ENCODE results near the gene KLK14. TPM values are rescaled to one million over a fixed set of nuclear protein-coding genes. Genes with fewer than 3 reads are reported as not detected.

KLK14 gene
- total RNA-seq, 1 donor from 2014 or later = not detected

DNA sequence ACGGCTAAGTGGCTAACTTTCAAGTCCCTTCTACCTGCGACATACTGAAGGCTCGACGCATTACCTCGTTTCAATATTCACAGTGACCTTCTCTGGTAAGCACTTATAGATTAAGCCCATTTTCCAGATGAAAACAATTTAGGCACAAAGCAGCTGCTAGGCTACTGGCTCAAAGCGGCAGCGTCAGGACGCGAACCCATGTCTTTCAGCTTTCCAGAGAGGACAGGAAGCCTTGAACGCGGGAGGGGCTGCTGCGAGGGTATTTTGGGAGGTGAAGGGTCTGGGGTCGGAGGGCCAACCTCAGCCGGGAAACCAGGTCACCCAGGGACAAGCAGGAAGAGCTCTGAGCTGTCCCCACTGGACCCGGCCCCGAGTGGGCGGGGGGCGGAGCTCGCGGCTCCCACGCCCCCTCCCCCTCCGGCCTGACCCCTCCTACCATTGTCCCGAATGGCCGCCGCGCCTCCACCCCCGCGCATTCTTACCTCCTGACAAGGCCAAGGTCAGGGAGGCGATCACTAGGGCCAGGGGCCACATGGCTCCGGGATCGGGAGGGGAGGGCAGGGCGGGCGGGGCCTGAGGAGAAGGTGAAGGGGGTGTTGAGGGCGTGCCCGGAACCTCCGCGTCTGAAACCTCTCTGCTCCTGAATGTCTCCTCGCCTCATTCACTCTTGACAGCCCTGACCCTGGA lies 18.0 kb downstream of the KLK14 start, which contains the start of gene KLK13:
TSS of gene KLK13 (minus strand) at position 559 of the 687 bp plus-strand sequence. CDS start at position 534, 25 bp downstream.
- TF ChIP-seq CTCF (IDR thresholded peaks at IDR 0.05; ENCODE audit: insufficient read depth, low read length, poor library complexity, severe bottlenecking) = no peak
- Histone ChIP-seq H3K4me3 (ENCODE audit: low read depth, low read length) (peak within 1 kb of the TSS; percentile 0), H3K36me3 (ENCODE audit: control insufficient read depth, insufficient read depth, low read length) (no peaks in the 10 kb centered on the region), H3K27me3 (ENCODE audit: control insufficient read depth, insufficient read depth, low read length) (no peaks in the 10 kb centered on the region)
- DNase-seq (ENCODE audit: low read depth) = no peak

GRCh38 chr19:51063664-51064063 lies 19.0 kb downstream of the KLK14 start:
- no peak for TF ChIP-seq CTCF (IDR thresholded peaks at IDR 0.05; ENCODE audit: insufficient read depth, low read length, poor library complexity, severe bottlenecking)
- H3K36me3 ChIP-seq (ENCODE audit: control insufficient read depth, insufficient read depth, low read length) = no peaks in the 10 kb centered on the region
- H3K4me3 ChIP-seq (ENCODE audit: low read depth, low read length) = no peak overlapping the region
- no peaks in the 10 kb centered on the region for H3K27me3 ChIP-seq (ENCODE audit: control insufficient read depth, insufficient read depth, low read length)
- DNase-seq (ENCODE audit: low read depth) = no peak

DNA sequence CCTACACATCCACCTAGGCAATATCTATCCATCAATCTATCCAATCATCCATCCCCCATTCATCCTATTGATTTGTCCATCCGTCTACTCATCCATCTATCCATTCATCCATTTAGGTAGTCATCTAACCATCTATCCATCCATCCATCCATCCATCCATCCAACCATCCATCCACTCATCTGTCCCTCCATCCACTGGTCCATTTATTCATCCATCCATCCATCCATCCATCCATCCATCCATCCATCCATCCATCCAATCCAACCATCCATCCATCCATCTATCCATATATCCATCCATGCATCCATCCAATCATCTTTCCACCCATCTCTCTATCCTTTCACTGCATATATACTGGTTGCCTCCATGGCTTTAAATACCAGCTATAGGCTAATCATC lies 21.7 kb downstream of the KLK14 start:
- Histone ChIP-seq H3K36me3 (ENCODE audit: control insufficient read depth, insufficient read depth, low read length) (no peaks in the 10 kb centered on the region), H3K4me3 (ENCODE audit: low read depth, low read length) (no peak overlapping the region), H3K27me3 (ENCODE audit: control insufficient read depth, insufficient read depth, low read length) (no peaks in the 10 kb centered on the region)
- TF ChIP-seq CTCF (IDR thresholded peaks at IDR 0.05; ENCODE audit: insufficient read depth, low read length, poor library complexity, severe bottlenecking) = no peak
- no peak for DNase-seq (ENCODE audit: low read depth)

DNA sequence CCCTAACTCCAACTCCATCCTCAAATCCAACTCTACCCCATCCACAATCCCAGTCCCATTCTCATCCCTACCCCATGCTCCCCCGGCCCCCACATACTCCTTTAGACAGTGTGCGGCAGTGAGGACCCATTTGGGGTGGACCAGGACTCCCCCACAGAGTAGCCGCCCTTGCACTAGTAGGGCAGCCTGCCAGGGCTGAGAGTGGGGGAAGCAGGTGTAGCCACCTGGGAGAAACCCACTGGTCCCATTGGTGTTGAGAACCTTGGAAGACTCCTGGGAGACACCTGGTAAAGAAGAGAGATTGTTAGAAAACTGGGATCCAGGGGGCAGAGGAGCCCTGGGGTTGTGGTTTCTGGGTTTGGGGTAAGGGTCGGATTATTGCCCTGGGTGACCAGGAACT lies 22.4 kb downstream of the KLK14 start:
- no peak for TF ChIP-seq CTCF (IDR thresholded peaks at IDR 0.05; ENCODE audit: insufficient read depth, low read length, poor library complexity, severe bottlenecking)
- H3K4me3 ChIP-seq (ENCODE audit: low read depth, low read length) = no peak overlapping the region

DNA sequence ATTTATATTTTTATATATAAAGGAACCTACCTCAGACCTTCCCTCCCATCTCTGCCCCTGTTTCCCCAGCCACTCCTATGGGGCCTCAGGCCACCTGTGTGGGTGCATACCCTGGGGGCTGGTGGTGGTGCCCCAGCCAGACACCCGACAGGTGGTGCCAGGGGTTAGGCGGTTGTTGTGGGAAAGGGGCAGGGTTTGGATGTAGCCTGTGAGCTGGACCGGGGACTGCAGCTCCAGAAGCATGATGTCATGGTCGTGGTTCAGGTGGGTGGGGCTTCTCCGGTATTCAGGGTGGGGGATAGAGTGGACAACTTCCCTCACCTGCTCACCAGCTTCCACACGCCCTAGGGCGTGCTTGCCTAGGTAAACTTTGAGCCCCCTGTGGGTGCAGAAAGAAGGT lies 23.0 kb downstream of the KLK14 start:
- no peaks in the 10 kb centered on the region for H3K36me3 ChIP-seq (ENCODE audit: control insufficient read depth, insufficient read depth, low read length)
- TF ChIP-seq CTCF (IDR thresholded peaks at IDR 0.05; ENCODE audit: insufficient read depth, low read length, poor library complexity, severe bottlenecking) = no peak
- DNase-seq (ENCODE audit: low read depth) = no peak
- H3K27me3 ChIP-seq (ENCODE audit: control insufficient read depth, insufficient read depth, low read length) = no peaks in the 10 kb centered on the region
- H3K4me3 ChIP-seq (ENCODE audit: low read depth, low read length) = no peak overlapping the region

More for the DNA sequence above, 22.4 kb downstream of the KLK14 start:
- no peaks in the 10 kb centered on the region for H3K36me3 ChIP-seq (ENCODE audit: control insufficient read depth, insufficient read depth, low read length)
- no peaks in the 10 kb centered on the region for H3K27me3 ChIP-seq (ENCODE audit: control insufficient read depth, insufficient read depth, low read length)
- DNase-seq (ENCODE audit: low read depth) = no peak

- no peak for TF ChIP-seq CTCF (IDR thresholded peaks at IDR 0.05; ENCODE audit: insufficient read depth, low read length, poor library complexity, severe bottlenecking)
- Histone ChIP-seq H3K36me3 (ENCODE audit: control insufficient read depth, insufficient read depth, low read length) (no peaks in the 10 kb centered on the region), H3K4me3 (ENCODE audit: low read depth, low read length) (no peak overlapping the region), H3K27me3 (ENCODE audit: control insufficient read depth, insufficient read depth, low read length) (no peaks in the 10 kb centered on the region)
- DNase-seq (ENCODE audit: low read depth) = no peak
Observed at GRCh38 chr19:51055866-51056265, 26.8 kb downstream of the KLK14 start.

Data from kidney epithelial cell (primary cell).